MM.1S (cell line): ENCODE measurements around the gene PER2.

Source experiments
- CTCF ChIP-seq: fragments of 300-600 bp; sonication (generic); IDR thresholded peaks from 2 replicates; pipeline ENCODE4 v1.5.1; 2016; ENCODE audit warnings: antibody characterized with exemption, low read length, mixed read lengths
- EZH2 ChIP-seq: fragments of 300-600 bp; sonication (generic); optimal IDR thresholded peaks from 2 replicates; pipeline ENCODE3; 2017; ENCODE audit warnings: low read depth, mild to moderate bottlenecking, antibody characterized with exemption, low read length, mixed read lengths

DNA sequence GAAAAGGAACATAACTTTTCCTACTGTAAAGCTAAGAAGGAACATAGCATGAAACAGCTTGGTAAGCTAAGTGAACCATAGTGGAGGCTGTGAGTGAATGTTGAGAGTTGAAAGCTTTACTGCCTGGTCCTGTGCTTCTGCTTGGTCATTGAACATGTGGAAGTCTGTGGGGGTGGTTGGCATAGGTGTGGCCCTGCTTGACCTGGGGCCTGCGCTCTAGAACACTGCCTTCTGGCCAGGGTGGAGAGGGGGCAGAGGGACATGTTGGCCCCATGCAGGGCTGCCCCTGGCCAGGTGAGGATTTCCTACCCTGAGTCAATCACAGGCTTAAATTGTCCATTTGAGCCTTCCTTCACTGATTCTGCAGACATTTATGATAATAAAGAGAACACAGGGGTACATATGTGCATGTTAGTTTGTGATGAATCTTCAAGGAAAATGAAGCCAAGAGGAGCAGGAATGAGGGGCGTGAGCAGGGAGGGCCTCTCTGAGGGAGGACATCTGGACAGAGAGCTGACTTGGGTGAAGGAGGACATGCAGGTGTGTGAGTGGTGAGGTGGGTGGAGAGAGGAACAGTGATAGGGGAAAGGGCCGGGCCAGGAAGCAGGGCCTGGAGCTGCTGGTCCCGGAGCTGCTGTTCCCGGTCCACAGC is 48.5 kb upstream of the PER2 start:
- no peak for TF ChIP-seq CTCF
- no peak for TF ChIP-seq EZH2
